Panc1 (cell line): Measurements from ENCODE around the gene PHRF1.

ENCODE experiments used
- CTCF ChIP-seq: fragments of 450-650 bp; IDR thresholded peaks from 2 replicates; pipeline ENCODE4 v1.5.1; 2017; ENCODE audit warnings: mild to moderate bottlenecking
- POLR2AphosphoS5 ChIP-seq: IDR thresholded peaks from 2 replicates; pipeline ENCODE4 v1.6.1; 2012; ENCODE audit warnings: mild to moderate bottlenecking, low read depth, low read length, moderate library complexity
- REST ChIP-seq, 2 experiments: IDR thresholded peaks; 2 replicates each; pipeline ENCODE4 v1.6.1; 2011 to 2012; ENCODE audit warnings: low read depth in 2 of 2, control low read depth in 1 of 2, low read length in 1 of 2, mild to moderate bottlenecking in 1 of 2, moderate library complexity in 1 of 2; ENCODE audit not compliant: insufficient read depth in 1 of 2

- TF ChIP-seq CTCF: no peak
- no peak for TF ChIP-seq POLR2AphosphoS5
- TF ChIP-seq REST (IDR thresholded peaks at IDR 0.05; ENCODE audit: insufficient read depth in 1 of 2, low read depth in 2 of 2, low read length in 1 of 2): no peak
These were observed 20.1 kb downstream of the PHRF1 start for GRCh38 chr11:596374-596773.
